ENCODE results near the gene CNN3. TPM values are rescaled to one million over a fixed set of nuclear protein-coding genes. Genes with fewer than 3 reads are reported as not detected.
"Not testable (repeated sequence)": the region's sequence is repeated elsewhere in the genome, so short reads cannot be mapped to it uniquely, and the experiment has no call there.

CNN3 gene
- total RNA-seq, 2 donors from 2014 or later = 79.4 to 83.1 TPM

DNA sequence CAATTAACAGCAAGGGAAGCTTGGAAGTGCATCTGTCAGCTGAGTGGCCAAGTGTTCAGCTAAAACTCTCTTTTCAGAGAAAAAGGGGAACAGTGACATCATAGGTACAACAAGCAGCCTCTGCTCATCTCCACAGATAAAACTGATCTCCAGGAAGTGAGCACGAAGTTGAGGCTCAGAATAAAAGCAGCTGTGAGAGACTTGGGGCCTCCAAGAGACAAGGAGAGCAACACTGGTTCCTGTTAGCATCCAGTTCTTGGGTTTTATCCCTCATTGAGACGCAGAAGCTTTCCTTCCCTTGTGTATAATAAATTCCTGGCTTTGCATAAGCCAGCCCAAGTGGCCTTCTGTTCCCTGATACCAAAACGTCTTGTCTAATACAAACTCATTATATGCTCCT is 20.0 kb upstream of the CNN3 start:
- intact Hi-C loops (cut with DNase I) = no loop called here
- DNase-seq (no peak), ATAC-seq (no peak)
- H3K4me3 ChIP-seq = no peak overlapping the region
- H3K9me3 ChIP-seq = no peaks in the 10 kb centered on the region
- no peaks in the 10 kb centered on the region for H3K27me3 ChIP-seq
- peaks cover 46% of the 10 kb centered on the region for H3K4me1 ChIP-seq
- 43 to 55% methylated on average over 3 of the region's 3 CpGs for WGBS, 2 donors
- TF ChIP-seq, protein P1, sequence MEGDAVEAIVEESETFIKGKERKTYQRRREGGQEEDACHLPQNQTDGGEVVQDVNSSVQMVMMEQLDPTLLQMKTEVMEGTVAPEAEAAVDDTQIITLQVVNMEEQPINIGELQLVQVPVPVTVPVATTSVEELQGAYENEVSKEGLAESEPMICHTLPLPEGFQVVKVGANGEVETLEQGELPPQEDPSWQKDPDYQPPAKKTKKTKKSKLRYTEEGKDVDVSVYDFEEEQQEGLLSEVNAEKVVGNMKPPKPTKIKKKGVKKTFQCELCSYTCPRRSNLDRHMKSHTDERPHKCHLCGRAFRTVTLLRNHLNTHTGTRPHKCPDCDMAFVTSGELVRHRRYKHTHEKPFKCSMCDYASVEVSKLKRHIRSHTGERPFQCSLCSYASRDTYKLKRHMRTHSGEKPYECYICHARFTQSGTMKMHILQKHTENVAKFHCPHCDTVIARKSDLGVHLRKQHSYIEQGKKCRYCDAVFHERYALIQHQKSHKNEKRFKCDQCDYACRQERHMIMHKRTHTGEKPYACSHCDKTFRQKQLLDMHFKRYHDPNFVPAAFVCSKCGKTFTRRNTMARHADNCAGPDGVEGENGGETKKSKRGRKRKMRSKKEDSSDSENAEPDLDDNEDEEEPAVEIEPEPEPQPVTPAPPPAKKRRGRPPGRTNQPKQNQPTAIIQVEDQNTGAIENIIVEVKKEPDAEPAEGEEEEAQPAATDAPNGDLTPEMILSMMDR (IDR thresholded peaks at IDR 0.05) = no peak
- no peak for TF ChIP-seq POLR2A (IDR thresholded peaks at IDR 0.05)
- no peaks in the 10 kb centered on the region for H3K36me3 ChIP-seq (replicated peaks in 1 of 2; ENCODE audit: insufficient read depth in 1 of 2, low read depth in 2 of 2)
- no peak overlapping the region for H3K27ac ChIP-seq

DNA sequence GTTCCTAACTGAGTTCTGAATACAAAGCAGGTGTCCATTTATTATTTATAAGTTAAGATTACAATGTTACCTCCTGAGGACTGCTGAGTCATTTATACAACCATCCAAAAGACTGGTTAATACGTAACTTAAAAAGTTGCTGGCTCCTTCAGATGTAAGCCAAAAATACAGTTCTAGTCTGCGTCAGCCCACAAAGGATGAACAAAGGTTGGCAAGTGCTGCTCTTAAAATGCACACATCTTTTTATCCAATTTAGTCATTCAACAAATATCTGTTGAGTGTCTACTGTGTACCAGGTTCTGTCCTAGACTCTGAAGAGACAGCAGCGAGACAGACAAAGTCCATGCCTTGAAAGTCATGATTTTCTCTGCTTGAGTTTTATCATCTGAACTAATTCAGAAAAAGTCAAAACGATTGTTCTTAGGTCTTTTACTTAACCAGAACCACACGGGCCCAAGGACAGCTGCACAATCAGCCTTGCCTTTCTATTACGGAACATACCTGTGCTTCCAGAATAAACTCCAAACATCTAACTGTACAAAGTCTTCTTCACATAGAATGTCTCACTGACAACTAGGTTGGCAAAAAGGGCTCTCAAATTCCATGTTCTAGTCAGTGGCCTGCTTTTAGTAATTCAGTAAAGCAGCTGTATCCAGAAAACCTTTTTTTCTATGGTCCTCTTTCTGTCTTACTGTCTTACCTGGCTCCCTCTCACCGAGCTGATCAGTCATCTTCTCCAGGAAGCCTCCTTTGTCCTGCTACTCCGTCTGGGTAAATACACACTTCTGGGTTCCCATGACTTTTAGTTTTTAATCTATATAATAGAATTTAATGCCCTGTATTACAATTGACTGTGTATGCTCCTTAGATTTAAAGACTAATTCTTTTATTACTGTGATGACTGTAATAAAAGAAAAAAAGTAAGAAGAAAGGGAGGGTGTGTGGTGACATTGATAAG is 15.5 kb upstream of the CNN3 start:
- peak overlapping the region; percentile 21 to 66 (median 46) for H3K27ac ChIP-seq
- TF ChIP-seq POLR2A (IDR thresholded peaks at IDR 0.05) = no peak
- TF ChIP-seq, protein P1 (IDR thresholded peaks at IDR 0.05) = no peak
- 26 to 27% methylated on average over 8 of the region's 8 CpGs for WGBS, 2 donors

DNA sequence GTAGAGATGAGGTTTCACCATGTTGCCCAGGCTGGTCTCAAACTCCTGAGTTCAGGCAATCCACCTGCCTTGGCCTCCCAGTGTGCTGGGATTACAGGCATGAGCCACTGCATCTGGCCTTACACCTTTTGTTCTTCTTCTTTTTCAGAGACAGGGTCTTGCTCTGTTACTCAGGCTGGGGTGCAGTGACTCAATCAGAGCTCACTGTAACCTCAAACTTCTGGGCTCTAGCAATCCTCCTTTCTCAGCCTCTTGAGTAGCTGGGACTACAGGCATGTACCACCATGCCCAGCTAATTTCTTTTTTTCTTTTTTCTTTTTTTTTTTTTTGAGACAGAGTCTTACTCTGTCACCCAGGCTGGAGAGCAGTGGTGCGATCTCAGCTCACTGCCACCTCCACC is 14.6 kb upstream of the CNN3 start:
- ATAC-seq; H3K36me3 ChIP-seq (replicated peaks in 1 of 2; ENCODE audit: insufficient read depth in 1 of 2, low read depth in 2 of 2); intact Hi-C loops (cut with DNase I); H3K4me3 ChIP-seq; H3K27me3 ChIP-seq; DNase-seq; H3K9me3 ChIP-seq: not testable (repeated sequence)
- WGBS, 2 donors = 95 to 100% methylated on average over 1 of the region's 1 CpG
- Histone ChIP-seq H3K27ac (peak overlapping the region in 3 of 4 donors; percentile 32 to 66 (median 60)), H3K4me1 (peaks cover 23% of the 10 kb centered on the region)

More for the DNA sequence above, 15.5 kb upstream of the CNN3 start:
- Histone ChIP-seq H3K36me3 (replicated peaks in 1 of 2; ENCODE audit: insufficient read depth in 1 of 2, low read depth in 2 of 2) (no peaks in the 10 kb centered on the region), H3K4me3 (no peak overlapping the region), H3K4me1 (peaks cover 29% of the 10 kb centered on the region), H3K9me3 (no peaks in the 10 kb centered on the region), H3K27me3 (no peaks in the 10 kb centered on the region)
- peak in 2 of 4 donors; percentile 25 to 49 for DNase-seq
- ATAC-seq = peak; percentile 97
- intact Hi-C loops (cut with DNase I) = no loop called here

DNA sequence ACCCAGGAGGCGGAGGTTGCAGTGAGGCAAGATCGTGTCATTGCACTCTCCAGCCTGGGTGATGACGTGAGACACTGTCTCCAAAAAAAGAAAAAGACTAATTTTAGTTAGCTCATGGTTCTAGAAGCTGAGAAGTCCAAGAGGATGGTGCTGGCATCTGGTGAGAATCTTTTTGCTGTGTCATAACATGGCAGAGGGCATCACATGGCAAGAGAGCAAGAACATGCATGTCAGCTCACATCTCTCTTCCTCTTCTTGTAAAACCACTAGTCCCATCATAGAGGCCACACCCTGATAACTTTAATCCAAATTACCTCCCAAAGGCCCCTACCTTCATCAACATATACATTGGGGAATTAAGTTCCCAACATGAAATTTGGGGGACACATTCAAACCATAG is 13.8 kb upstream of the CNN3 start:
- TF ChIP-seq, protein P1 (IDR thresholded peaks at IDR 0.05) = no peak
- TF ChIP-seq POLR2A (IDR thresholded peaks at IDR 0.05) = no peak
- DNase-seq (no peak), ATAC-seq (no peak)
- Histone ChIP-seq H3K27ac (no peak overlapping the region), H3K4me1 (peaks cover 23% of the 10 kb centered on the region), H3K27me3 (no peaks in the 10 kb centered on the region), H3K9me3 (no peaks in the 10 kb centered on the region), H3K36me3 (replicated peaks in 1 of 2; ENCODE audit: insufficient read depth in 1 of 2, low read depth in 2 of 2) (no peaks in the 10 kb centered on the region), H3K4me3 (no peak overlapping the region)
- 91 to 93% methylated on average over 3 of the region's 3 CpGs for WGBS, 2 donors
- intact Hi-C loops (cut with DNase I) = no loop called here

DNA sequence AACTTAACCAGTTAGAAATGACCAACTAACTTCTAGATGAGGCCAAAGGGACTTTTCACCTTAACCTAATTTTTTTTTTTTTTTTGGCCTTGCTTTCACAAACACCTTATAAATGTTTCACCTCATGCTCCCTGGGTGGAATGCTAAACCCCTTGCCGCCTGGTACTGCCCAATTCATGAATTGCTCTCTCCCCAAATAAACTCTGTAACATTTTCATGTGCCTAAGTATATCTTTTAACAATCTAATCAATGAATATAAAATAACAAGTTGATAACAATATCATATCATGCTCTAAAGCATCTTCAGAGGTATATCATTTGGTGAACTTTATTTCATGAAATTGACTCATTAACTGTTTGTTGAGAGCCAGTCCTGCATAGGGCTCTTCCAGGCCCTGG is 10.9 kb upstream of the CNN3 start:
- Histone ChIP-seq H3K36me3 (replicated peaks in 1 of 2; ENCODE audit: insufficient read depth in 1 of 2, low read depth in 2 of 2) (no peaks in the 10 kb centered on the region), H3K27ac (no peak overlapping the region), H3K4me1 (peaks cover 17% of the 10 kb centered on the region), H3K4me3 (no peak overlapping the region), H3K27me3 (no peaks in the 10 kb centered on the region), H3K9me3 (no peaks in the 10 kb centered on the region)
- WGBS, 2 donors = 54 to 90% methylated on average over 1 of the region's 1 CpG
- intact Hi-C loops (cut with DNase I) = loop anchor here (10.0 kb wide), 1 partner anchor 97 kb away; no protein-coding TSS in a partner anchor
- DNase-seq = no peak
- ATAC-seq = no peak
- no peak for TF ChIP-seq POLR2A (IDR thresholded peaks at IDR 0.05)
- TF ChIP-seq, protein P1 (IDR thresholded peaks at IDR 0.05) = no peak

Measured in body of pancreas (tissue), 4 donors.